HG03457 (cell line): ENCODE data around the gene RPEL1.
"Not testable (repeated sequence)": the region's sequence is repeated elsewhere in the genome, so short reads cannot be mapped to it uniquely, and the experiment has no call there.

Experiments used
- ATAC-seq: cut with Tn5 transposase; IDR thresholded peaks from one replicate; pipeline ENCODE4 v1.9.1; 2021; ENCODE audit warnings: moderate number of reproducible peaks; ENCODE audit not compliant: unreplicated experiment

The RPEL1 gene

GRCh38 chr10:103232772-103233488 lies 12.8 kb upstream of the RPEL1 start:
- ATAC-seq = no peak

- no peak for ATAC-seq
Measured at GRCh38 chr10:103235775-103236174, 9.9 kb upstream of the RPEL1 start.

DNA sequence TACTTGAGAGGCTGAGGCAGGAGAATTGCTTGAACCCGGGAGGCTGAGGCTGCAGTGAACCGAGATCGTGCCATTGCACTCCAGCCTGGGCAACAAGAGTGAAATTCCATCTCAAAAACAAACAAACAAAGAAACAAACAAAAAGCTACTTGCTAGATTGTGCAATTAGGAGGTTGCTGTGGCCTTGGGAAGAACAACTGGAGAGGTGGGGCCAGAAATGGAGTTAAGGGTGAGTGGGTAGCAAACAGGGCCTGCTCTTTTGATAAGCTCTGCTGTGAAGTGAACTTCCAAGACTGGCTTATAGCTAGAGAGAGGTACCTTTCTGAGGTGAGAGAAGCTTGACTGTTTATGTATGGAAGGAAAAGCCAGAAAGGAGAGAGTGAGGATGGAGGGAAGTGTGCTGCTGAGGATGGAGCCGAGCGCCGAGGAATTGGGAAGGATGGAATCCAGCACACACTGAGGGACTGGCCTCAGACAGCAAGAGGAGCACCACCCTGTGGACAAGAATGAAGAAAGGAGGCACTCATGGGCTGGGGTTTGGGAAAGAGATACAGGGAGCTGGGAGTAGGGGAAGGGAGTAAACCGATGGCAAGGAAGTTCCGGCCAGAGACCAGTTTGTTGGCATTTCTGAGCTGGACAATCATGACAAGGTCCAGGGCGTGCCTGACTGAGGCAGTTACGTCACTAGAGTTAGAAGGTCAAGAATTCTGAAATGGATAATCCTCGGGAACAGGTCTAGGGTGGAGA lies 7.0 kb upstream of the RPEL1 start:
- ATAC-seq = no peak

- ATAC-seq = no peak
Measured at GRCh38 chr10:103241262-103242011, 4.2 kb upstream of the RPEL1 start.

- ATAC-seq = no peak
Measured at GRCh38 chr10:103244666-103245271, 918 bp upstream of the RPEL1 start.

GRCh38 chr10:103246324-103246723 lies 637 bp downstream of the RPEL1 start:
- no peak for ATAC-seq

DNA sequence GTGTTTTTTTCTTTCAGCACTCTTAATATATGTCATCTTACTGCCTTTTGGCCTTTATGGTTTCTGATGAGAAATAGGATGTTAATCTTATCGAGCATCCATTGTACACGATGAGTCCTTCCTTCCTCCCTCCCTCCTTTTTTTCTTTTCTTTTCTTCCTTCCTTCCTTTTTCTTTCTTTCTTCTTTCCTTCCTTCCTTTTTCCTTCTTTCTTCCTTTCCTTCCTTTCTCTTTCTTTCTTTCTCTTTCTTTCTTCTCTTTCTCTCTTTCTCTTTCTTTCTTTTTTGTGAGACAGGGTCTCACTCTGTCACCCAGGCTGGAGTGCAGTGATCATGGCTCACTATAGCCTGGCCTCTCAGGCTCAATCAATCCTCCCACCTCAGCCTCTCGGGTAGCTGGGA lies 8.4 kb downstream of the RPEL1 start:
- no peak for ATAC-seq

- no peak for ATAC-seq
Measured at GRCh38 chr10:103254538-103255325, 9.0 kb downstream of the RPEL1 start.

DNA sequence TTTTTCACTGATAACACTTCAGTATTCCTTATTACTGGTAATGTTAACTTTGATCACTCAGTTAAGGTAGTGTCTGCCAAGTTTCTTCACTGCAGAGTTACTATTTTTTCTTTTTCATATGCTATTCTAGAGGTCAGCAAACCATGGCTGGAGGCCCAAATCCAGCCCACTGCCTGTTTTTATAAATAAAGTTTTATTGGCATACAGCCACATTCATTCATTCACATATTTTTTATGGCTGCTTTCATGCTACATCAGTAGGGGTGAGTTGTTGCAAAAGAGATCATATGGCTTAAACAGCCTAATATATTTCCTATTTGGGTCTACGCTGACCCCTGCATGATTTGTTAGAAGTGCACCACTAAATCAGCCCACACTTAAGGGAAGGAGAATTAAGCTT lies 10.9 kb downstream of the RPEL1 start:
- no peak for ATAC-seq

GRCh38 chr10:103257812-103258211 lies 12.1 kb downstream of the RPEL1 start:
- ATAC-seq = no peak

DNA sequence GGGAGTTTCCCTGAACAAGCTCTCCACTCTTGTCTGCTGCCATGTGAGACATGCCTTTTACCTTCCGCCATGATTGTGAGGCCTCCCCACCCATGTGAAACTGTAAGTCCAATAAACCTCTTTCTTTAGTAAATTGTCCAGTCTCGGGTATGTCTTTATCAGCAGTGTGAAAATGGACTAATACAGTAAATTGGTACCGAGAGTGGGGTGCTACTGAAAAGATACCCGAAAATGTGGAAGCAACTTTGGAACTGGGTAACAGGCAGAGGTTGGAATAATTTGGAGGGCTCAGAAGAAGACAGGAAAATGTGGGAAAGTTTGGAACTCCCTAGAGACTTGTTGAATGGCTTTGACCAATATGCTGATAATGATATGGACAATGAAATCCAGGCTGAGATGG lies 13.2 kb downstream of the RPEL1 start:
- not testable (repeated sequence) for ATAC-seq

DNA sequence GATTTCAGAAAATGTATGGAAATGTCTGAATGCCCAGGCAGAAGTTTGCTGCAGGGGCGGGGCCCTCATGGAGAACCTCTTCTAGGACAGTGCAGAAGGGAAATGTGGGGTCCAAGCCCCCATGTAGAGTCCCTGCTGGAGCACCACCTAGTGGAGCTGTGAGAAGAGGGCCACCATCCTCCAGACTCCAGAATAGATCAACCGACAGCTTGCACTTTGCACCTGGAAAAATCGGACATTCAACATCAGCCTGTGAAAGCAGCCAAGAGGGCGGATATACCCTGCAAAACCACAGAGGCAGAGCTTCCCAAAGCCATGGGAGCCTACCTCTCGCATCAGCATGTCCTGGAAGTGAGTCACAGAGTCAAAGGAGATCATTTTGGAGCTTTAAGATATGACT lies 14.3 kb downstream of the RPEL1 start:
- no peak for ATAC-seq

DNA sequence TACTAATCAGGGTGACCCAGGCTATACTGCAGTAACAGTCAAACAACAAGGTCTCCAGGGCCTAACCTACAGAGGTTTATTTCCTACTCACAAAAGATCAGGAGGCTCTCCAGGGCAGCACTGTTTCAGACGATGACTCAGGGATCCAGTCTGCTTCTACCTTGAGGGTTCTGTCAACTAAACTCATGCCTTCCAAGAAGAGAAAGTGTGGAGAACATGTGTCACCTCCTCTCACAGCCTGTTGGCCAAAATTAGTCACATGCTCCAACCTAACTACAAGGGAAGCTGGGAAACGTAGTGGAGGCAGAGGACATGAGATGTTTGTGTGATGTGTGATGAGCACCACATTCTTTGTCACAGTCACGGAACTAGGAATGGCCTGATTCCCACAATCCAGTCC lies 16.5 kb downstream of the RPEL1 start:
- ATAC-seq = no peak

DNA sequence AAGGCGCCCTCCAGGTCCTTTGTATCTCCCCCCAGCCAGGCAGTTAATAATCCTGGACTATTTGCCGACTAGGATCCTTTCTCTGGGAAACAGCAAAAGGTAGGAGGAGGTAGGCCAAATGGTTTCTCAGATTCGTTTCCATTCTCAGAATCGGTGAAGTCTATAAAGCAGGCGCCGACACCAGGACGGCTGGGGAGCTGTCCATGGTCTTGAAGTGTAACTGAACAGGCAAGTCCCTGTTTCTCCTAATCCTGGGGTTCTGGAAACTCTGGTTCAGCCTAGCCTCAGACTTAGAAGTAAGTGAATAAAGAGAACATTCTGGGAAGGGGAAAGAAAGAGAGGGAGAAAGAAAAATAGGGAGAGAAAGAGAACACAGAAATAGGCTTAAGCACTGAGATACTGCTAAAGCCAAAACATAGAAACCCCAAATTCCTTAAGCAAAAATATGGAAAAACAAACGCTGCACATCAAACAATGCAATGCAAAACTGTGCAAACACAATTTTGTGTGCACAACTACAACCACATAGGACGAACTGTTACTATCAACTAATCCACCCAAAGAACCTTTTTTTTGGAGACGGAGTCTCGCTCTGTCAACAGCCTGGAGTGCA lies 20.1 kb downstream of the RPEL1 start:
- ATAC-seq = no peak

DNA sequence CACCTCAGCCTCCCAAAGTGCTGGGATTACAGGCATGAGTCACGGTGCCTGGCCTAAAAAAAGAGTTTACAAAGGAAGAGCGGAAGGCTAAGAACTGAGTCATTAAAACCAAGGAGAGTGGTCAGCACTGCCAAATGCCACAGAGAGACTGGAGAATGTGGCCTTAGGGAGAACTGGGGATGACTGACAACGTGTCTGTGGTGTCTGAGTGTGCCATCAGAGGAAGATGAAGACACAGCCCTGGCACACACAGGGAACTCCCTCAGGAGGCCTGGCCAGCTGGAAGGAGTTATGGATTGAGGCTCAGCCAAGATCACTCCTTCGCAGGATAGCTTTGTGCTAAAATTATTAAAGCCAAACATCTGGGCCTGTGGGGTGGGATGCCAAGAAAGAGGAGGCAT lies 27.4 kb downstream of the RPEL1 start:
- no peak for ATAC-seq

DNA sequence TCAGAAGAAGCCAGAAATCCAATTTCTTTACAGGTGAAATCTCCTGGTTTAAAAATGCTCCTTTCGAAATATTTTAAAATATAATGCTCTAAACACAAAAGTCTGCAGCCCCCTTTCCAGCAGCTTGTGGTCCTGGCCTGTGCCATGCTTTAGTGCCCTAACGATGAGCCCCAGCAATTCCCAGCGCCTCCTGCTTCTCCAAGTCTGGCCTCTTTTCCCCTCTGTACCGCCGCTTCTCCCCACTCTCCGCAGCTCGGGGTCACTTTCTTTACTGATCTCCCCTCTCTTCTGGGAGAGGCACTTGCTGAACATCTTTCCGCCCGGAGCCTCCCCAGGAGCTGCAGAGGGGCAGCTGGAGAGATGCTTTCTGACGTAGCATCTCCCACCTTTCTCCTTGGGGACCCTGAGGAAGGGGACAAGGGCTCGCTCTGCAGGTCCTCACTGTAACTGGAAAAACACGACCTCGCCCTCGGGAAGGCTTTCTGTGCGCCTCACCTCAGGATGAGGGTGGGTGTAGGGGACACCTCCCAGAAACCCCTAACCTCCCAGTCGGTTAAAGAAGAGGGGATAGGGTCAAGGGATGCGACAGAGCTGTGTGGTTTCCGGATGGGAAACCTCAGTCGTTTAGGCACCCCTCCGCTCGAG lies 30.7 kb downstream of the RPEL1 start:
- ATAC-seq = no peak

GRCh38 chr10:103276896-103277712 lies 31.4 kb downstream of the RPEL1 start, which contains the start of gene INA:
TSS of gene INA (plus strand) at chr10:103277138. CDS start at chr10:103277212, 74 bp downstream.
- ATAC-seq = no peak

DNA sequence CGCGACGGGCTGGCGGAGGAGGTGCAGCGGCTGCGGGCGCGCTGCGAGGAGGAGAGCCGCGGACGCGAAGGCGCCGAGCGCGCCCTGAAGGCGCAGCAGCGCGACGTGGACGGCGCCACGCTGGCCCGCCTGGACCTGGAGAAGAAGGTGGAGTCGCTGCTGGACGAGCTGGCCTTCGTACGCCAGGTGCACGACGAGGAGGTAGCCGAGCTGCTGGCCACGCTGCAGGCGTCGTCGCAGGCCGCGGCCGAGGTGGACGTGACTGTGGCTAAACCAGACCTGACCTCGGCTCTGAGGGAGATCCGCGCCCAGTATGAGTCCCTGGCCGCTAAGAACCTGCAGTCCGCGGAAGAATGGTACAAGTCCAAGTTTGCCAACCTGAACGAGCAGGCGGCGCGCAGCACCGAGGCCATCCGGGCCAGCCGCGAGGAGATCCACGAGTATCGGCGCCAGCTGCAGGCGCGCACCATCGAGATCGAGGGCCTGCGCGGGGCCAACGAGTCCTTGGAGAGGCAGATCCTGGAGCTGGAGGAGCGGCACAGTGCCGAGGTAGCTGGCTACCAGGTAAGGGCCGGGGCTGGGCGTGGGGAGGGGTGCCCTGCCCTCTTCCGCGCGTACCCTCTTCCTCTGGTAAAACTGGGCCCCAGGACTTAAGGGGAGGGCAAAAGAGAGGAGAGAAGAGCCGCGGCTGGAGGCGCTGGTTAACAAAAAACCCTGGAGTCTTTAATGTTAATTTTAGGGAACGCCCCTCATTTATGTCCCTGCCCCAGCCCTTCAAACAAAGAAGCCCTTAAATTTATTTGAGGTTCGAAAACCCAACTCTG lies 32.2 kb downstream of the RPEL1 start:
- ATAC-seq = no peak
